ENCODE data around the gene MED27. TPM values are rescaled to one million over a fixed set of nuclear protein-coding genes. Genes with fewer than 3 reads are reported as not detected.

MED27 gene
- total RNA-seq, 4 donors from 2014 or later = 8.2 to 18.9 (median 11.8) TPM

GRCh38 chr9:131834721-131835120 lies 244.9 kb downstream of the MED27 start:
- 34 to 41% methylated on average over 12 to 15 of the region's 15 CpGs for WGBS, 2 donors
- Histone ChIP-seq H3K27ac (no peak overlapping the region), H3K9me3 (peaks cover 0 to 32% (median 4%) of the 10 kb centered on the region in 4 donors), H3K36me3 (no peaks in the 10 kb centered on the region), H3K4me1 (no peaks in the 10 kb centered on the region), H3K27me3 (peaks cover 0 to 44% of the 10 kb centered on the region in 2 donors), H3K4me3 (no peak overlapping the region)
- no peak for DNase-seq (ENCODE audit: low spot score in 2 of 2)
- TF ChIP-seq EP300 (IDR thresholded peaks at IDR 0.05) (no peak), POLR2A (IDR thresholded peaks at IDR 0.05) (no peak)
- TF ChIP-seq, protein P1, sequence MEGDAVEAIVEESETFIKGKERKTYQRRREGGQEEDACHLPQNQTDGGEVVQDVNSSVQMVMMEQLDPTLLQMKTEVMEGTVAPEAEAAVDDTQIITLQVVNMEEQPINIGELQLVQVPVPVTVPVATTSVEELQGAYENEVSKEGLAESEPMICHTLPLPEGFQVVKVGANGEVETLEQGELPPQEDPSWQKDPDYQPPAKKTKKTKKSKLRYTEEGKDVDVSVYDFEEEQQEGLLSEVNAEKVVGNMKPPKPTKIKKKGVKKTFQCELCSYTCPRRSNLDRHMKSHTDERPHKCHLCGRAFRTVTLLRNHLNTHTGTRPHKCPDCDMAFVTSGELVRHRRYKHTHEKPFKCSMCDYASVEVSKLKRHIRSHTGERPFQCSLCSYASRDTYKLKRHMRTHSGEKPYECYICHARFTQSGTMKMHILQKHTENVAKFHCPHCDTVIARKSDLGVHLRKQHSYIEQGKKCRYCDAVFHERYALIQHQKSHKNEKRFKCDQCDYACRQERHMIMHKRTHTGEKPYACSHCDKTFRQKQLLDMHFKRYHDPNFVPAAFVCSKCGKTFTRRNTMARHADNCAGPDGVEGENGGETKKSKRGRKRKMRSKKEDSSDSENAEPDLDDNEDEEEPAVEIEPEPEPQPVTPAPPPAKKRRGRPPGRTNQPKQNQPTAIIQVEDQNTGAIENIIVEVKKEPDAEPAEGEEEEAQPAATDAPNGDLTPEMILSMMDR (IDR thresholded peaks at IDR 0.05) = no peak

DNA sequence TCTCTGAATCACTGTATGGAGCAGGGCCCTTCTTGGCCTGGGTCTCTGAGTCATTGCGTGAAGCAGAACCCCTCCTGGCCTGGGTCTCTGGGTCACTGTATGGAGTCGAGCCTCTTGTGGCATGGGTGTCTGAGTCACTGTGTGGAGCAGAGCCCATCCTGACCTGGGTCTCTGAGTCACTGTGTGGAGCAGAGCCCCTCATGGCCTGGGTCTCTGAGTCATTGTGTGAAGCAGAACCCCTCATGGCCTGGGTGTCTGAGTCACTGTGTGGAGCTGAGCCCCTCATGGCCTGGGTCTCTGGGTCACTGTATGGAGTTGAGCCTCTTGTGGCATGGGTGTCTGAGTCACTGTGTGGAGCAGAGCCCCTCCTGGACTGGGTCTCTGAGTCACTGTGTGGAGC lies 245.8 kb downstream of the MED27 start:
- WGBS, 2 donors = 79 to 100% methylated on average over 2 of the region's 2 CpGs
- no peaks in the 10 kb centered on the region for H3K36me3 ChIP-seq
- no peaks in the 10 kb centered on the region for H3K4me1 ChIP-seq
- no peak overlapping the region for H3K4me3 ChIP-seq
- peaks cover 0 to 37% of the 10 kb centered on the region in 2 donors for H3K27me3 ChIP-seq
- no peak overlapping the region for H3K27ac ChIP-seq
- H3K9me3 ChIP-seq = peaks cover 0 to 32% (median 4%) of the 10 kb centered on the region in 4 donors
- DNase-seq (ENCODE audit: low spot score in 2 of 2) = no peak
- TF ChIP-seq, protein P1 (IDR thresholded peaks at IDR 0.05) = no peak
- TF ChIP-seq POLR2A (IDR thresholded peaks at IDR 0.05) (no peak), EP300 (IDR thresholded peaks at IDR 0.05) (no peak)

DNA sequence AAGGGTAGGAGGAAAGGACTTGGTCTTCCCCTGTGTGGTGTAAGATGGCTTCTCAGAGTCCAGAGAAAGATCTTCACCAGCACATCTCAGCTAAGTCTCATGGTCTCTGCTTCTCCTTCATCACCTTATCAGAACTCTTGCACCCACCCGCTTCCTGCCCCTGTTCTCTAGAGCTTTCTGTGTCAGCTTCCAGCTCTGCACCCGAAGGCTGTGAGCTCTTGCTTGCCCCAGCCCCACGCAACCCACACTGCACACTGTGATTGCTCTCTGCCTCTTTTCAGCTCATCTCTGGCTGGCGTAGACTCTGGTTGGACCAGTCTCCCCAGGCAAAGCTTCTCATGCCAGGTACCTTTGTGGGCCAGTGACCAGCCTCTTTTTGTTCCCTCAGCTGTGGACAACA lies 246.6 kb downstream of the MED27 start:
- peaks cover 0 to 28% of the 10 kb centered on the region in 2 donors for H3K27me3 ChIP-seq
- TF ChIP-seq, protein P1 (IDR thresholded peaks at IDR 0.05) = no peak
- TF ChIP-seq EP300 (IDR thresholded peaks at IDR 0.05) = no peak
- TF ChIP-seq POLR2A (IDR thresholded peaks at IDR 0.05) = no peak
- H3K36me3 ChIP-seq = no peaks in the 10 kb centered on the region
- H3K4me1 ChIP-seq = no peaks in the 10 kb centered on the region
- no peak overlapping the region for H3K4me3 ChIP-seq
- DNase-seq (ENCODE audit: low spot score in 2 of 2) = no peak
- 79 to 82% methylated on average over 4 of the region's 4 CpGs for WGBS, 2 donors
- peaks cover 0 to 32% (median 4%) of the 10 kb centered on the region in 4 donors for H3K9me3 ChIP-seq
- no peak overlapping the region for H3K27ac ChIP-seq

GRCh38 chr9:131831380-131832165 lies 248.1 kb downstream of the MED27 start:
- H3K27me3 ChIP-seq = peaks cover 0 to 19% of the 10 kb centered on the region in 2 donors
- TF ChIP-seq, protein P1 (IDR thresholded peaks at IDR 0.05) = no peak
- no peak for TF ChIP-seq EP300 (IDR thresholded peaks at IDR 0.05)
- TF ChIP-seq POLR2A (IDR thresholded peaks at IDR 0.05) = no peak
- H3K4me1 ChIP-seq = no peaks in the 10 kb centered on the region
- DNase-seq (ENCODE audit: low spot score in 2 of 2) = no peak
- WGBS, 2 donors = 82 to 85% methylated on average over 15 to 22 of the region's 24 CpGs
- no peak overlapping the region for H3K4me3 ChIP-seq
- H3K36me3 ChIP-seq = no peaks in the 10 kb centered on the region
- H3K27ac ChIP-seq = no peak overlapping the region
- peaks cover 0 to 32% (median 4%) of the 10 kb centered on the region in 4 donors for H3K9me3 ChIP-seq

GRCh38 chr9:131827821-131828369 lies 251.8 kb downstream of the MED27 start:
- TF ChIP-seq EP300 (IDR thresholded peaks at IDR 0.05) (no peak), POLR2A (IDR thresholded peaks at IDR 0.05) (no peak)
- TF ChIP-seq, protein P1 (IDR thresholded peaks at IDR 0.05) = no peak
- WGBS, 2 donors = 77 to 86% methylated on average over 21 of the region's 21 CpGs

More at GRCh38 chr9:131827821-131828369, 251.8 kb downstream of the MED27 start:
- Histone ChIP-seq H3K9me3 (peaks cover 0 to 14% (median 0%) of the 10 kb centered on the region in 4 donors), H3K4me3 (no peak overlapping the region), H3K36me3 (no peaks in the 10 kb centered on the region), H3K4me1 (no peaks in the 10 kb centered on the region), H3K27ac (no peak overlapping the region), H3K27me3 (peaks cover 0 to 15% of the 10 kb centered on the region in 2 donors)
- DNase-seq (ENCODE audit: low spot score in 2 of 2) = no peak
